NCI-H748 treated with DMSO at 0.1 percent for 48 hours (cell line): ENCODE measurements around the gene NRXN3.
A peak's percentile ranks its signal among the peaks of the same experiment; 100 is the strongest.

Experiments used
- DNase-seq: peaks from one replicate; lab custom pipeline; 2025; lab: John Stamatoyannopoulos, UW

Gene NRXN3

GRCh38 chr14:78637908-78638475, 467.8 kb downstream of the NRXN3 start:
- no peak for DNase-seq

- DNase-seq: no peak
Measured at GRCh38 chr14:78638926-78639325, 468.8 kb downstream of the NRXN3 start.

GRCh38 chr14:78644824-78645559, 474.8 kb downstream of the NRXN3 start:
- no peak for DNase-seq

- no peak for DNase-seq
Measured at GRCh38 chr14:78652727-78653126, 482.6 kb downstream of the NRXN3 start.

- DNase-seq: no peak
Measured at GRCh38 chr14:78653173-78653572, 483.0 kb downstream of the NRXN3 start.

- DNase-seq: no peak
Measured at GRCh38 chr14:78657451-78657850, 487.3 kb downstream of the NRXN3 start.

- no peak for DNase-seq
Measured at GRCh38 chr14:78664841-78665240, 494.7 kb downstream of the NRXN3 start.

GRCh38 chr14:78666336-78667056, 496.3 kb downstream of the NRXN3 start:
- no peak for DNase-seq

- no peak for DNase-seq
Measured at GRCh38 chr14:78667141-78667540, 497.0 kb downstream of the NRXN3 start.

GRCh38 chr14:78673845-78674244, 503.7 kb downstream of the NRXN3 start:
- DNase-seq: no peak

GRCh38 chr14:78674820-78675219, 504.6 kb downstream of the NRXN3 start:
- no peak for DNase-seq

- DNase-seq: no peak
Measured at GRCh38 chr14:78683206-78683605, 513.0 kb downstream of the NRXN3 start.

- no peak for DNase-seq
Measured at GRCh38 chr14:78683981-78684380, 513.8 kb downstream of the NRXN3 start.

GRCh38 chr14:78688503-78688902, 518.3 kb downstream of the NRXN3 start:
- DNase-seq: no peak

- DNase-seq: no peak
Measured at GRCh38 chr14:78690836-78691235, 520.7 kb downstream of the NRXN3 start.

GRCh38 chr14:78697341-78697740, 527.2 kb downstream of the NRXN3 start:
- DNase-seq: peak; percentile 20

GRCh38 chr14:78698991-78699390, 528.8 kb downstream of the NRXN3 start:
- DNase-seq: no peak

GRCh38 chr14:78700236-78700635, 530.1 kb downstream of the NRXN3 start:
- no peak for DNase-seq

- DNase-seq: no peak
Measured at GRCh38 chr14:78701246-78701645, 531.1 kb downstream of the NRXN3 start.

GRCh38 chr14:78704965-78705364, 534.8 kb downstream of the NRXN3 start:
- DNase-seq: no peak

- DNase-seq: no peak
Measured at GRCh38 chr14:78705989-78706388, 535.8 kb downstream of the NRXN3 start.

GRCh38 chr14:78709795-78710557, 539.8 kb downstream of the NRXN3 start:
- no peak for DNase-seq
